Measurements from ENCODE around the gene CTSS. TPM values are rescaled to one million over a fixed set of nuclear protein-coding genes. Genes with fewer than 3 reads are reported as not detected.

The CTSS gene
- polyA plus RNA-seq, 2 of the 4 experiments (the other 2 are of a cell fraction): 9.4 to 29.6 TPM

GRCh38 chr1:150683914-150684313 lies 81.7 kb downstream of the CTSS start (continued):
- TF ChIP-seq REST (IDR thresholded peaks at IDR 0.05) (no peak), PHF8 (IDR thresholded peaks at IDR 0.05; ENCODE audit: borderline replicate concordance, low read depth) (no peak), FOSB (CRISPR knock-in tag; IDR thresholded peaks at IDR 0.05) (no peak)

Small RNAs within 50 kb of the gene (small RNA-seq; reads per million reads assigned to genes)
- 0 reads per million in 6 experiments for gene RNU6-1042P
- gene RNU6-1309P: 0 reads per million in 6 experiments

Other genes starting within 250 kb of the CTSS start
- gene ADAMTSL4, start 216.4 kb downstream of the CTSS start, polyA plus RNA-seq (2011; rRNA removed): 1.3 and 1.8 TPM in 2 replicates
- 1.3 to 2.0 TPM (median 1.5 TPM) in 3 replicates for gene ADAMTSL4, start 216.4 kb downstream of the CTSS start, polyA plus RNA-seq (2017; fragmentation: RNase III; extraction: RNeasy Plus Mini Kit Qiagen cat#74134 plus additional on column Dnase treatment)
- 145 and 202 TPM in 2 replicates for gene MCL1, start 186.2 kb downstream of the CTSS start, polyA plus RNA-seq (2011; rRNA removed)
- 77.5 to 80.0 TPM (median 78.6 TPM) in 3 replicates for gene MCL1, start 186.2 kb downstream of the CTSS start, polyA plus RNA-seq (2017; fragmentation: RNase III; extraction: RNeasy Plus Mini Kit Qiagen cat#74134 plus additional on column Dnase treatment)
- gene ENSA, start 136.2 kb downstream of the CTSS start, polyA plus RNA-seq (2011; rRNA removed): 61.2 and 67.9 TPM in 2 replicates
- 117 to 128 TPM (median 121 TPM) in 3 replicates for gene ENSA, start 136.2 kb downstream of the CTSS start, polyA plus RNA-seq (2017; fragmentation: RNase III; extraction: RNeasy Plus Mini Kit Qiagen cat#74134 plus additional on column Dnase treatment)
- 34.9 and 41.8 TPM in 2 replicates for gene GOLPH3L, start 68.6 kb downstream of the CTSS start, polyA plus RNA-seq (2011; rRNA removed)
- 23.9 to 32.3 TPM (median 27.7 TPM) in 3 replicates for gene GOLPH3L, start 68.6 kb downstream of the CTSS start, polyA plus RNA-seq (2017; fragmentation: RNase III; extraction: RNeasy Plus Mini Kit Qiagen cat#74134 plus additional on column Dnase treatment)
- gene HORMAD1, start 44.9 kb downstream of the CTSS start, polyA plus RNA-seq (2011; rRNA removed): 20.6 and 30.6 TPM in 2 replicates
- gene HORMAD1, start 44.9 kb downstream of the CTSS start, polyA plus RNA-seq (2017; fragmentation: RNase III; extraction: RNeasy Plus Mini Kit Qiagen cat#74134 plus additional on column Dnase treatment): 8.9 to 13.6 TPM (median 11.6 TPM) in 3 replicates
- gene CTSK, start 42.5 kb upstream of the CTSS start, polyA plus RNA-seq (2011; rRNA removed): 5.0 and 6.7 TPM in 2 replicates
- 2.4 to 2.5 TPM (median 2.4 TPM) in 3 replicates for gene CTSK, start 42.5 kb upstream of the CTSS start, polyA plus RNA-seq (2017; fragmentation: RNase III; extraction: RNeasy Plus Mini Kit Qiagen cat#74134 plus additional on column Dnase treatment)
- 25.6 and 30.8 TPM in 2 replicates for gene ARNT, start 110.8 kb upstream of the CTSS start, polyA plus RNA-seq (2011; rRNA removed)
- 13.8 to 17.6 TPM (median 17.6 TPM) in 3 replicates for gene ARNT, start 110.8 kb upstream of the CTSS start, polyA plus RNA-seq (2017; fragmentation: RNase III; extraction: RNeasy Plus Mini Kit Qiagen cat#74134 plus additional on column Dnase treatment)
- gene CTXND2, start 121.4 kb upstream of the CTSS start, polyA plus RNA-seq (2011; rRNA removed): not detected in 2 replicates
- gene CTXND2, start 121.4 kb upstream of the CTSS start, polyA plus RNA-seq (2017; fragmentation: RNase III; extraction: RNeasy Plus Mini Kit Qiagen cat#74134 plus additional on column Dnase treatment): not detected in 3 replicates
- gene SETDB1, start 160.6 kb upstream of the CTSS start, polyA plus RNA-seq (2011; rRNA removed): 48.8 and 56.9 TPM in 2 replicates
- gene SETDB1, start 160.6 kb upstream of the CTSS start, polyA plus RNA-seq (2017; fragmentation: RNase III; extraction: RNeasy Plus Mini Kit Qiagen cat#74134 plus additional on column Dnase treatment): 25.1 to 27.6 TPM (median 25.2 TPM) in 3 replicates
- gene CERS2, start 209.1 kb upstream of the CTSS start, polyA plus RNA-seq (2011; rRNA removed): 356 and 395 TPM in 2 replicates
- 183 to 196 TPM (median 196 TPM) in 3 replicates for gene CERS2, start 209.1 kb upstream of the CTSS start, polyA plus RNA-seq (2017; fragmentation: RNase III; extraction: RNeasy Plus Mini Kit Qiagen cat#74134 plus additional on column Dnase treatment)
- gene ANXA9, start 216.5 kb upstream of the CTSS start, polyA plus RNA-seq (2011; rRNA removed): 2.2 and 3.3 TPM in 2 replicates
- gene ANXA9, start 216.5 kb upstream of the CTSS start, polyA plus RNA-seq (2017; fragmentation: RNase III; extraction: RNeasy Plus Mini Kit Qiagen cat#74134 plus additional on column Dnase treatment): 1.5 to 2.1 TPM (median 1.7 TPM) in 3 replicates
- gene MINDY1, start 241.1 kb upstream of the CTSS start, polyA plus RNA-seq (2011; rRNA removed): 5.2 and 7.9 TPM in 2 replicates
- 4.0 to 4.8 TPM (median 4.8 TPM) in 3 replicates for gene MINDY1, start 241.1 kb upstream of the CTSS start, polyA plus RNA-seq (2017; fragmentation: RNase III; extraction: RNeasy Plus Mini Kit Qiagen cat#74134 plus additional on column Dnase treatment)
- gene PRUNE1, start 242.7 kb upstream of the CTSS start, polyA plus RNA-seq (2011; rRNA removed): 27.0 and 27.5 TPM in 2 replicates
- 11.1 to 11.9 TPM (median 11.1 TPM) in 3 replicates for gene PRUNE1, start 242.7 kb upstream of the CTSS start, polyA plus RNA-seq (2017; fragmentation: RNase III; extraction: RNeasy Plus Mini Kit Qiagen cat#74134 plus additional on column Dnase treatment)

Measured in A549 (cell line).